ENCODE results near the gene GAPDH. TPM values are rescaled to one million over a fixed set of nuclear protein-coding genes. Genes with fewer than 3 reads are reported as not detected.

GAPDH gene
- total and polyA plus RNA-seq, 10 of the 15 experiments (the other 5 are each of a cell fraction or from before 2014, with no cell fraction given), result 5,606 to 14,240 (median 9,400) TPM

GRCh38 chr12:6492838-6493496 lies 41.4 kb upstream of the GAPDH start, which contains the start of gene MRPL51 (continued):
- TF ChIP-seq HSF1 (IDR thresholded peaks at IDR 0.05; ENCODE audit: low read depth, low read length) (no peak), MYB (IDR thresholded peaks at IDR 0.05; ENCODE audit: borderline replicate concordance, low read depth, low read length) (no peak), POLR2AphosphoS2 (IDR thresholded peaks at IDR 0.05; ENCODE audit: low read depth, low read length) (peak; percentile 55; the same call in 1 of the 2 replicates), STAT1 (conservative IDR thresholded peaks at IDR 0.05) (no peak), STAT3 (IDR thresholded peaks at IDR 0.05; ENCODE audit: low read depth, low read length) (no peak), ETV6 (conservative IDR thresholded peaks at IDR 0.05 in 1 of 2, IDR thresholded peaks at IDR 0.05 in 1 of 2; ENCODE audit: borderline replicate concordance in 1 of 2, low read depth in 1 of 2) (peak in 1 of 2 experiments; percentile 32; a peak in 1 of 4 replicates), FOS (IDR thresholded peaks at IDR 0.05; ENCODE audit: borderline replicate concordance, extremely low read depth, insufficient read length) (no peak), ZNF687 (IDR thresholded peaks at IDR 0.05) (peak; percentile 22; the same call in 1 of the 2 replicates), SMAD1 (IDR thresholded peaks at IDR 0.05; ENCODE audit: low read depth, partially characterized antibody) (peak; percentile 75), CHD4 (IDR thresholded peaks at IDR 0.05) (no peak), SUZ12 (IDR thresholded peaks at IDR 0.05; ENCODE audit: unreplicated experiment) (no peak), LARP7 (IDR thresholded peaks at IDR 0.05) (no peak), HDAC2 (IDR thresholded peaks at IDR 0.05) (no peak), NFXL1 (IDR thresholded peaks at IDR 0.05; ENCODE audit: borderline replicate concordance) (no peak), ZNF24 (IDR thresholded peaks at IDR 0.05) (no peak), SIN3A (IDR thresholded peaks at IDR 0.05; ENCODE audit: low read depth, low read length) (no peak), BHLHE40 (IDR thresholded peaks at IDR 0.05; ENCODE audit: borderline replicate concordance in 1 of 2, low read depth in 2 of 2, low read length in 1 of 2) (peak in 1 of 2 experiments; percentile 27; a peak in 2 of 4 replicates), MYC (IDR thresholded peaks at IDR 0.05; ENCODE audit: insufficient read depth, insufficient read length, insufficient replicate concordance, low read length, severe bottlenecking) (no peak), HDGF (IDR thresholded peaks at IDR 0.05) (no peak; the same call in 1 of the 2 replicates), SMARCA5 (IDR thresholded peaks at IDR 0.05) (no peak), ZNF207 (IDR thresholded peaks at IDR 0.05; ENCODE audit: borderline replicate concordance) (peak; percentile 60; the same call in 1 of the 2 replicates), SPI1 (IDR thresholded peaks at IDR 0.05; ENCODE audit: borderline replicate concordance, insufficient read depth, low read depth, low read length) (no peak)
- TF ChIP-seq, protein P1, sequence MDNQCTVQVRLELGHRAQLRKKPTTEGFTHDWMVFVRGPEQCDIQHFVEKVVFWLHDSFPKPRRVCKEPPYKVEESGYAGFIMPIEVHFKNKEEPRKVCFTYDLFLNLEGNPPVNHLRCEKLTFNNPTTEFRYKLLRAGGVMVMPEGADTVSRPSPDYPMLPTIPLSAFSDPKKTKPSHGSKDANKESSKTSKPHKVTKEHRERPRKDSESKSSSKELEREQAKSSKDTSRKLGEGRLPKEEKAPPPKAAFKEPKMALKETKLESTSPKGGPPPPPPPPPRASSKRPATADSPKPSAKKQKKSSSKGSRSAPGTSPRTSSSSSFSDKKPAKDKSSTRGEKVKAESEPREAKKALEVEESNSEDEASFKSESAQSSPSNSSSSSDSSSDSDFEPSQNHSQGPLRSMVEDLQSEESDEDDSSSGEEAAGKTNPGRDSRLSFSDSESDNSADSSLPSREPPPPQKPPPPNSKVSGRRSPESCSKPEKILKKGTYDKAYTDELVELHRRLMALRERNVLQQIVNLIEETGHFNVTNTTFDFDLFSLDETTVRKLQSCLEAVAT (IDR thresholded peaks at IDR 0.05), result 0 out of 2 replicates have a peak, but pooled peaks have one; percentile 78
